Trophoblast cell (in vitro differentiated cells and primary cell): ENCODE results near the gene SUSD6.

Experiments used
- DNase-seq, 2 donors: peaks; one replicate each; pipeline ENCODE4 v3.0.0-alpha.2; 2016
- H2AFZ ChIP-seq: 2 replicates; pipeline ENCODE4 v1.6.1; 2013; ENCODE audit warnings: low read length, moderate library complexity, mild to moderate bottlenecking; ENCODE audit not compliant: insufficient read depth, poor library complexity
- H2AK5ac ChIP-seq: 2 replicates; pipeline ENCODE4 v1.6.1; 2013; ENCODE audit warnings: mild to moderate bottlenecking, low read length
- H2BK120ac ChIP-seq: 2 replicates; pipeline ENCODE4 v1.6.1; 2013; ENCODE audit warnings: low read length, mild to moderate bottlenecking, moderate library complexity; ENCODE audit not compliant: insufficient read depth, poor library complexity
- H2BK12ac ChIP-seq: 2 replicates; pipeline ENCODE4 v1.6.1; 2013; ENCODE audit warnings: mild to moderate bottlenecking, low read length, moderate library complexity
- H2BK5ac ChIP-seq: 2 replicates; pipeline ENCODE4 v1.6.1; 2013; ENCODE audit warnings: low read length, low read depth, moderate library complexity, mild to moderate bottlenecking; ENCODE audit not compliant: poor library complexity
- H3K14ac ChIP-seq: 2 replicates; pipeline ENCODE4 v1.6.1; 2013; ENCODE audit warnings: mild to moderate bottlenecking, low read length
- H3K18ac ChIP-seq: 2 replicates; pipeline ENCODE4 v1.6.1; 2013; ENCODE audit warnings: mild to moderate bottlenecking, low read length
- H3K23ac ChIP-seq: 2 replicates; pipeline ENCODE4 v1.6.1; 2013; ENCODE audit warnings: low read length
- H3K27ac ChIP-seq: 2 replicates; pipeline ENCODE4 v1.5.1; 2013; ENCODE audit warnings: low read depth, mild to moderate bottlenecking, inconsistent platforms, low read length, moderate library complexity
- H3K27me3 ChIP-seq: 2 replicates; pipeline ENCODE4 v1.6.1; 2013; ENCODE audit warnings: inconsistent platforms, mild to moderate bottlenecking, low read length, moderate library complexity; ENCODE audit not compliant: insufficient read depth
- H3K36me3 ChIP-seq, 2 experiments: 1 replicate in 1 of 2; 2 replicates in 1 of 2; pipeline ENCODE4 v1.6.1; 2013; ENCODE audit warnings: low read length in 2 of 2, mild to moderate bottlenecking in 2 of 2, moderate library complexity in 1 of 2; ENCODE audit not compliant: insufficient read depth in 2 of 2, control insufficient read depth in 1 of 2
- H3K4ac ChIP-seq: 2 replicates; pipeline ENCODE4 v1.6.1; 2013; ENCODE audit warnings: low read depth, mild to moderate bottlenecking, low read length, moderate library complexity
- H3K4me1 ChIP-seq, 2 experiments: 1 replicate in 1 of 2; 2 replicates in 1 of 2; pipeline ENCODE4 v1.6.1; 2013; ENCODE audit warnings: low read length in 2 of 2, mild to moderate bottlenecking in 2 of 2, moderate library complexity in 1 of 2; ENCODE audit not compliant: insufficient read depth in 2 of 2, control insufficient read depth in 1 of 2
- H3K4me2 ChIP-seq: 2 replicates; pipeline ENCODE4 v1.6.1; 2013; ENCODE audit warnings: inconsistent platforms, mild to moderate bottlenecking, low read length, moderate library complexity
- H3K4me3 ChIP-seq: 2 replicates; pipeline ENCODE4 v1.5.1; 2013; ENCODE audit warnings: mild to moderate bottlenecking, low read depth, low read length, inconsistent platforms
- H3K79me1 ChIP-seq: one replicate; pipeline ENCODE4 v1.6.1; 2013; ENCODE audit warnings: low read length
- H3K79me2 ChIP-seq: 2 replicates; pipeline ENCODE4 v1.6.1; 2013; ENCODE audit warnings: low read length, mild to moderate bottlenecking; ENCODE audit not compliant: control insufficient read depth, insufficient read depth, poor library complexity
- H3K9ac ChIP-seq: 2 replicates; pipeline ENCODE4 v1.6.1; 2013; ENCODE audit warnings: mild to moderate bottlenecking, low read length
- H3K9me3 ChIP-seq: 2 replicates; pipeline ENCODE4 v1.6.1; 2013; ENCODE audit warnings: low read depth, mild to moderate bottlenecking, control low read depth, inconsistent platforms, low read length; ENCODE audit not compliant: insufficient read depth
- H4K12ac ChIP-seq: 2 replicates; pipeline ENCODE4 v1.6.1; 2013; ENCODE audit warnings: low read depth, mild to moderate bottlenecking, low read length, moderate library complexity
- H4K8ac ChIP-seq: 2 replicates; pipeline ENCODE4 v1.6.1; 2013; ENCODE audit warnings: low read depth, mild to moderate bottlenecking, low read length, moderate library complexity
- H4K91ac ChIP-seq: one replicate; pipeline ENCODE4 v1.6.1; 2013; ENCODE audit warnings: low read depth, mild to moderate bottlenecking, low read length, moderate library complexity
- WGBS: extraction: QIAGEN DNeasy Blood & Tissue Kit; methylation state at CpG from one replicate; pipeline ENCODE4 v1.1.7; 2013; ENCODE audit warnings: missing lambda C conversion rate; ENCODE audit not compliant: insufficient read length, insufficient coverage; ENCODE audit errors: extremely low coverage; 5-methylcytosine and 5-hydroxymethylcytosine counted together

The SUSD6 gene

DNA sequence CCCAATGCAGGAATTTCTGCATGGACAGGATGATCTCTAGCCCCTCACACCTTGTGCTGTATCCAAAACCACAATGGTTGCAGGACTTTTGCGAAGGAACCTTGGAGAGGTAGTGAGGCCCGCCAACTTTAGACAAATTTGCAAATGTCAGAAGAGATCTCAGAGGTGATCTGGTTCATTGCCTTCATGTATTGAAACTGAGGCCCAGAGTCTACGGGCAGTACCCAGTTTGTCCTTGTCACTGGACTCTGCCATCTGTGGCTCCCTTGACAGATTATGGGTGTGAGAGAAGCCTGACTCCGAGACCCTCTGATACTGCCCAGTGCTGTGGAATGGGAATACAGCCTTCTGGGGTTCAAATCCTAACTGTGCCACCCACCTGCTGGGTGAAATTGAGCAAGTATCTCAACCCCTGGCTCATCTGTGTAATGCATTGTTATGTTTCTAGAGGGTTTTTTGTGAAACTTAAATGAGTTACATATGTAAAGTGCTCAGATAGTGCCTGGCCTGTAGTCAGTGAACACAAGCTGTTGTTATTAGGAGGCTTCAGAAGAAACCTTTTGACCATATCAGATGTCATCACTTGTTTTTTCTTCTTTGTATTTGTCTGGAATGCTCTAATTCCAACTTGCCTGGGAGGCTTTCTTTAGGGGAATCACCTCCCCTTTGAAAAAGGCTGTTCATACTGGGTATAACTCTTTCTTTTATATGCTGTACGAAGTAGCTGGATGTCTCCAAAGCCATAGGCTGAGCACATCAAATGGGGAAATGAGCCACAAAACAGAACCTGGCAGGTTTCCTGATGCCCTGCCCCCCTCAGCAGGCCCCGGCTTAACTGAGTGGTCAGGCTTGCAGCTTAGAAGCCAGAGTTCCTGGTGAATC lies 84.2 kb downstream of the SUSD6 start:
- Histone ChIP-seq H2AFZ (no peak overlapping the region), H4K12ac (no peak overlapping the region)
- no CpG with 5 or more reads among the region's 6 CpGs for WGBS

DNA sequence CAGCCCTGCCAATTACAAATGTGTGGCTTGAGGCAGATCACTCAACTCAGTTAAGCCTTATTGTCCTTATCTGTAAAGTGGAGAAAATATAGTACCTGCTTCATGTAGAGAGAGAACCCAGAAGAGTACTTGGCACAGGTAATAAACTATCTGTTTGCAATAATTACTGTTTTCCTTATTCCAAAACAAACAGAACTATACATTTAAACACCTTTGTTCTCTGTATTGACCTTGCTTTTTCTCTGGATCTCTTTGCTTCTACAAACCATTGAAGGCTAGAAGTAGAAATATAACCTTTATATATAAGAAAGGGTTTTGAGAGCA lies 84.8 kb downstream of the SUSD6 start:
- Histone ChIP-seq H2BK120ac (no peak overlapping the region), H4K91ac (no peak overlapping the region), H2BK5ac (no peak overlapping the region), H4K12ac (no peak overlapping the region), H2BK12ac (no peak overlapping the region), H3K27me3 (no peaks in the 10 kb centered on the region), H3K27ac (no peak overlapping the region), H2AFZ (no peak overlapping the region), H3K4ac (no peak overlapping the region), H3K23ac (no peak overlapping the region), H3K36me3 (no peaks in the 10 kb centered on the region), H3K14ac (no peak overlapping the region), H3K4me3 (no peak overlapping the region), H2AK5ac (no peak overlapping the region), H3K9ac (no peak overlapping the region), H3K18ac (no peak overlapping the region), H3K79me2 (no peaks in the 10 kb centered on the region), H3K4me1 (peaks cover 6 to 9% of the 10 kb centered on the region in 2 experiments), H3K79me1 (no peaks in the 10 kb centered on the region), H3K4me2 (no peak overlapping the region), H3K9me3 (peaks cover 2% of the 10 kb centered on the region), H4K8ac (no peak overlapping the region)
- DNase-seq: no peak

More for the DNA sequence above, 84.2 kb downstream of the SUSD6 start:
- DNase-seq: no peak
- no peak overlapping the region for H2BK5ac ChIP-seq
- H3K4me3 ChIP-seq: no peak overlapping the region
- no peak overlapping the region for H4K91ac ChIP-seq
- H2BK120ac ChIP-seq: no peak overlapping the region
- no peak overlapping the region for H4K8ac ChIP-seq
- no peak overlapping the region for H2AK5ac ChIP-seq
- no peaks in the 10 kb centered on the region for H3K36me3 ChIP-seq
- no peak overlapping the region for H3K27ac ChIP-seq
- no peak overlapping the region for H3K4me2 ChIP-seq
- H3K18ac ChIP-seq: no peak overlapping the region
- no peak overlapping the region for H3K14ac ChIP-seq
- no peaks in the 10 kb centered on the region for H3K79me2 ChIP-seq
- no peak overlapping the region for H3K9ac ChIP-seq
- no peaks in the 10 kb centered on the region for H3K79me1 ChIP-seq
- no peak overlapping the region for H3K4ac ChIP-seq
- peaks cover 6 to 9% of the 10 kb centered on the region in 2 experiments for H3K4me1 ChIP-seq
- H2BK12ac ChIP-seq: no peak overlapping the region
- no peak overlapping the region for H3K23ac ChIP-seq
- H3K27me3 ChIP-seq: no peaks in the 10 kb centered on the region
- peaks cover 2% of the 10 kb centered on the region for H3K9me3 ChIP-seq

DNA sequence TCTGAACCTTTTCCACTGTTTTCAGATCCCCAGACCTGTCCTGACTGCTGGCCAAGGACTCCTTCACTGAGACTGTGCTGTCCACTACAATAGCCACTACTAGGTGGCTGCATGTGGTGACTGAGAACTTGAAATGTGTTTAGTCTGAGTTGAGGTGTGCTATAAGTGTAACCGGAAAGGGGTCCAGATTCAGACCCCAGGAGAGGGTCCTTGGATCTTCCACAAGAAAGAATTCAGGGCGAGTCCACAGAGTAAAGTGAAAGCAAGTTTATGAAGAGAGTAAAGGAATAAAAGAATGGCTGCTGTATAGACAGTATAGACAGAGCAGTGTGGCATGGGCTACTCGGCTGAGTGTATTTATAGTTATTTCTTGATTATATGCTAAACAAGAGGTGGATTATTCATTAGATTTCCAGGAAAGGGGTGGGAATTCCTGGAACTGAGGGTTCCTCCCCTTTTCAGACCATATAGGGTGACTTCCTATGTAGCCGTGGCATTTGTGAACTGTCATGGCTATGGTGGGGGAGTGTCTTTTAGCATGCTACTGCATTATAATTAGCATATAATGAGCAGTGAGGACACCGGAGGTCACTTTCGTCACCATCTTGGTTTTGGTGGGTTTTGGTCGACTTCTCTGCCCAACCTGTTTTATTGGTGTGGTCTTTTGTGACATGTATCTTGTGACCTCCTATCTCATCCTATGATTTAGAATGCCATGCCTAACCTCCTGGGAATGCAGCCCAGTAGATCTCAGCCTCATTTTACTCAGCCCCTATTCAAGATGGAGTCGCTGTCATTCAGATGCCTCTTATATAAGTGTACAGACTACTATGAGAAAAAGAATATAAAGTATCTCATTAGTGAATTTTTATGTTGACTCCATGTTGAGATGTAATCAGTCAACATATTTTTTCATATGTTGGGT lies 85.5 kb downstream of the SUSD6 start:
- no peak overlapping the region for H3K9ac ChIP-seq
- H4K8ac ChIP-seq: no peak overlapping the region
- H2BK5ac ChIP-seq: no peak overlapping the region
- no peak overlapping the region for H4K91ac ChIP-seq
- no peaks in the 10 kb centered on the region for H3K27me3 ChIP-seq
- H3K27ac ChIP-seq: no peak overlapping the region
- H3K79me2 ChIP-seq: no peaks in the 10 kb centered on the region
- H3K36me3 ChIP-seq: no peaks in the 10 kb centered on the region
- no peak overlapping the region for H4K12ac ChIP-seq
- H3K4me1 ChIP-seq: peaks cover 6 to 9% of the 10 kb centered on the region in 2 experiments
- H3K14ac ChIP-seq: no peak overlapping the region
- H2AFZ ChIP-seq: no peak overlapping the region
- DNase-seq: no peak
- H3K4me2 ChIP-seq: no peak overlapping the region
- no peak overlapping the region for H2AK5ac ChIP-seq
- no CpG with 5 or more reads among the region's 8 CpGs for WGBS
- no peak overlapping the region for H3K4me3 ChIP-seq
- no peak overlapping the region for H3K18ac ChIP-seq
- no peak overlapping the region for H2BK12ac ChIP-seq
- no peak overlapping the region for H2BK120ac ChIP-seq
- H3K4ac ChIP-seq: no peak overlapping the region
- H3K23ac ChIP-seq: no peak overlapping the region
- no peaks in the 10 kb centered on the region for H3K79me1 ChIP-seq
- H3K9me3 ChIP-seq: peaks cover 2% of the 10 kb centered on the region

DNA sequence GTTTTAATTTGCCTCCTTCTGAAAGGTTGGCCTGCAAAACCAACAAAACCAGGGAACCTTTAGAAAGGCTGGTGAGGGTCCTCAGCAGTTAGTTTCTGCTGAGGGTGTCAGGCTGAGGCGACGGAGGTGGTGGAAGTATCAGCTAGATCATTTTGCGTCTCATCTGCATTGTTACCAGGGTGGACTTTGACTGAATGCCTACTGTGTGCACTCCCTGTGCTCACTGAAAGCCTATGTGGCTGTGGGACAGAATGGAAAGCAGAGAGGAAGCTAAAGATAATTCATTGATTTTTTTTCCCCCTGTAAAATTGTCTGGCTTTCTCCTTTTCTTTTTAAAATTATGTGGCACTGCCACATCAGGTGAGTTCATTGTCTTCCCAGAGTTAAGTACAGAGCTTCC lies 87.2 kb downstream of the SUSD6 start:
- no peak overlapping the region for H3K27ac ChIP-seq
- peaks cover 6 to 9% of the 10 kb centered on the region in 2 experiments for H3K4me1 ChIP-seq
- H2AFZ ChIP-seq: no peak overlapping the region
- no peak overlapping the region for H3K18ac ChIP-seq
- no peak overlapping the region for H2BK120ac ChIP-seq
- H2AK5ac ChIP-seq: no peak overlapping the region
- H3K4me3 ChIP-seq: no peak overlapping the region
- no peak overlapping the region for H3K14ac ChIP-seq
- H3K36me3 ChIP-seq: no peaks in the 10 kb centered on the region
- WGBS: no CpG with 5 or more reads among the region's 3 CpGs
- no peak overlapping the region for H4K8ac ChIP-seq
- no peak overlapping the region for H3K4ac ChIP-seq
- H3K9ac ChIP-seq: no peak overlapping the region
- no peaks in the 10 kb centered on the region for H3K27me3 ChIP-seq
- H4K91ac ChIP-seq: no peak overlapping the region
- no peaks in the 10 kb centered on the region for H3K9me3 ChIP-seq
- H3K79me1 ChIP-seq: no peaks in the 10 kb centered on the region
- no peaks in the 10 kb centered on the region for H3K79me2 ChIP-seq
- H2BK5ac ChIP-seq: no peak overlapping the region
- H3K23ac ChIP-seq: no peak overlapping the region
- no peak overlapping the region for H4K12ac ChIP-seq
- no peak overlapping the region for H2BK12ac ChIP-seq
- DNase-seq: no peak
- no peak overlapping the region for H3K4me2 ChIP-seq
